ENCODE results near the gene ACTR2. TPM values are rescaled to one million over a fixed set of nuclear protein-coding genes. Genes with fewer than 3 reads are reported as not detected.
"Not testable (repeated sequence)": the region's sequence is repeated elsewhere in the genome, so short reads cannot be mapped to it uniquely, and the experiment has no call there.

The ACTR2 gene
- total RNA-seq, 4 donors from 2014 or later, result 34.4 to 43.9 (median 35.8) TPM

GRCh38 chr2:65256054-65256453 is 28.4 kb downstream of the ACTR2 start:
- intact Hi-C loops (cut with DNase I; ENCODE audit: low total_unique reads) (no loop called here), in situ Hi-C loops (cut with MboI; ENCODE audit: low sequenced_read_pairs in 4 of 4) (loop anchor here in 2 of 4 donors (25.0 kb wide), 1 partner anchor 181 kb away; the partner anchor contains the start of gene SPRED2 (in 2 of the 2))
- ATAC-seq (no peak), DNase-seq (no peak)
- peaks cover 0 to 51% of the 10 kb centered on the region in 2 donors for H3K36me3 ChIP-seq
- peaks cover 0 to 2% of the 10 kb centered on the region in 2 donors for H3K4me1 ChIP-seq
- no peaks in the 10 kb centered on the region for H3K9me3 ChIP-seq
- no peaks in the 10 kb centered on the region for H3K27me3 ChIP-seq
- no peak overlapping the region for H3K27ac ChIP-seq
- no peak for TF ChIP-seq POLR2A (IDR thresholded peaks at IDR 0.05)
- no peak for TF ChIP-seq CTCF (IDR thresholded peaks at IDR 0.05 in 4 of 5, conservative IDR thresholded peaks at IDR 0.05 in 1 of 5)
- H3K4me3 ChIP-seq, result no peak overlapping the region

GRCh38 chr2:65257866-65258265 is 30.2 kb downstream of the ACTR2 start:
- intact Hi-C loops (cut with DNase I; ENCODE audit: low total_unique reads); H3K4me1 ChIP-seq; H3K4me3 ChIP-seq; H3K27me3 ChIP-seq; ATAC-seq; H3K9me3 ChIP-seq; H3K27ac ChIP-seq; DNase-seq: not testable (repeated sequence)
- in situ Hi-C loops (cut with MboI; ENCODE audit: low sequenced_read_pairs in 4 of 4), result loop anchor here in 2 of 4 donors (25.0 kb wide), 1 partner anchor 179 kb away; the partner anchor contains the start of gene SPRED2 (in 2 of the 2)
- peaks cover 0 to 34% of the 10 kb centered on the region in 2 donors for H3K36me3 ChIP-seq

GRCh38 chr2:65261676-65262075 is 34.0 kb downstream of the ACTR2 start:
- Histone ChIP-seq H3K4me3 (no peak overlapping the region), H3K4me1 (peaks cover 2 to 8% of the 10 kb centered on the region in 2 donors), H3K27ac (no peak overlapping the region), H3K9me3 (no peaks in the 10 kb centered on the region), H3K27me3 (no peaks in the 10 kb centered on the region), H3K36me3 (peaks cover 0 to 25% of the 10 kb centered on the region in 2 donors)
- intact Hi-C loops (cut with DNase I; ENCODE audit: low total_unique reads) (no loop called here), in situ Hi-C loops (cut with MboI; ENCODE audit: low sequenced_read_pairs in 4 of 4) (loop anchor here (5.0 to 25.0 kb wide), 4 partner anchors 176 to 293 kb away; partner anchors contain the start of gene SPRED2 (in 2 of the 4))
- DNase-seq (no peak), ATAC-seq (no peak)
- no peak for TF ChIP-seq CTCF (IDR thresholded peaks at IDR 0.05 in 4 of 5, conservative IDR thresholded peaks at IDR 0.05 in 1 of 5)
- no peak for TF ChIP-seq POLR2A (IDR thresholded peaks at IDR 0.05)

- H3K9me3 ChIP-seq, result no peaks in the 10 kb centered on the region
- peaks cover 2 to 10% of the 10 kb centered on the region in 2 donors for H3K4me1 ChIP-seq
- no peaks in the 10 kb centered on the region for H3K27me3 ChIP-seq
- DNase-seq, result no peak
- TF ChIP-seq CTCF (IDR thresholded peaks at IDR 0.05 in 4 of 5, conservative IDR thresholded peaks at IDR 0.05 in 1 of 5), result no peak
- TF ChIP-seq POLR2A (IDR thresholded peaks at IDR 0.05), result no peak
- in situ Hi-C loops (cut with MboI; ENCODE audit: low sequenced_read_pairs in 4 of 4), result loop anchor here (5.0 to 25.0 kb wide), 4 partner anchors 174 to 292 kb away; partner anchors contain the start of gene SPRED2 (in 2 of the 4)
- ATAC-seq, result no peak
- H3K27ac ChIP-seq, result no peak overlapping the region
- H3K36me3 ChIP-seq, result peaks cover 0 to 32% of the 10 kb centered on the region in 2 donors
- no peak overlapping the region for H3K4me3 ChIP-seq
- intact Hi-C loops (cut with DNase I; ENCODE audit: low total_unique reads), result no loop called here
Measured at GRCh38 chr2:65263262-65263661, 35.6 kb downstream of the ACTR2 start.

- Histone ChIP-seq H3K27ac (no peak overlapping the region), H3K36me3 (peaks cover 0 to 36% of the 10 kb centered on the region in 2 donors), H3K9me3 (no peaks in the 10 kb centered on the region), H3K4me1 (peaks cover 2 to 10% of the 10 kb centered on the region in 2 donors), H3K27me3 (no peaks in the 10 kb centered on the region), H3K4me3 (no peak overlapping the region)
- TF ChIP-seq CTCF (IDR thresholded peaks at IDR 0.05 in 4 of 5, conservative IDR thresholded peaks at IDR 0.05 in 1 of 5), result no peak
- TF ChIP-seq POLR2A (IDR thresholded peaks at IDR 0.05), result no peak
- in situ Hi-C loops (cut with MboI; ENCODE audit: low sequenced_read_pairs in 4 of 4) (loop anchor here (5.0 to 25.0 kb wide), 4 partner anchors 173 to 291 kb away; partner anchors contain the start of gene SPRED2 (in 2 of the 4)), intact Hi-C loops (cut with DNase I; ENCODE audit: low total_unique reads) (loop anchor here (2.0 kb wide), 1 partner anchor 167 kb away; no protein-coding TSS in a partner anchor)
- ATAC-seq (no peak), DNase-seq (no peak)
Measured at GRCh38 chr2:65263986-65264385, 36.4 kb downstream of the ACTR2 start.

Measured in gastrocnemius medialis (tissue), 4 donors.